PC-9 (cell line): ENCODE results near the gene PDIA6.

Source experiments
- CTCF ChIP-seq: fragments of 200-600 bp; sonication (generic); conservative IDR thresholded peaks from 2 replicates; pipeline ENCODE4 v1.6.1; 2017; ENCODE audit warnings: mixed run types, antibody characterized with exemption, mild to moderate bottlenecking, moderate library complexity
- EZH2 ChIP-seq: fragments of 200-600 bp; sonication (generic); IDR thresholded peaks from 2 replicates; pipeline ENCODE4 v1.8.0; 2017; ENCODE audit warnings: antibody characterized with exemption, low read depth

GRCh38 chr2:10787176-10787968 is 25.2 kb downstream of the PDIA6 start:
- peak; percentile 48 for TF ChIP-seq CTCF
- no peak for TF ChIP-seq EZH2
